IMR-90 (cell line): ENCODE data around the gene NT5DC1. TPM values are rescaled to one million over a fixed set of nuclear protein-coding genes. Genes with fewer than 3 reads are reported as not detected.
A peak's percentile ranks its signal among the peaks of the same experiment; 100 is the strongest.
"Not testable (repeated sequence)": the region's sequence is repeated elsewhere in the genome, so short reads cannot be mapped to it uniquely, and the experiment has no call there.

ENCODE experiments used
- ATAC-seq: fragments of 200-7000 bp; cut with Tn5 transposase; 2 replicates; pipeline ENCODE4 v1.9.1; 2020; ENCODE audit warnings: low read depth, mild to moderate bottlenecking, moderate library complexity
- BruUV-seq: library from RNA; stranded (reverse); fragments of 400-500 nt; replicated peaks from 2 replicates; lab custom pipeline; 2021; lab: Mats Ljungman, UMichigan
- CTCF ChIA-PET: fragments of 300-600 bp; formaldehyde crosslinking; extraction: SDS; loops from one replicate; lab custom pipeline; 2021; ENCODE audit warnings: antibody characterized with exemption; lab: Yijun Ruan, JAX
- POLR2A ChIA-PET: fragments of 300-600 bp; sonication (Branson Sonifier 250); formaldehyde crosslinking; loops from one replicate; lab custom pipeline; 2022; ENCODE audit warnings: antibody characterized with exemption; ENCODE audit not compliant: unreplicated experiment; lab: Charles Lee
- DNase-seq: peaks from one replicate; pipeline ENCODE4 v3.0.0; 2013
- H2AFZ ChIP-seq: replicated peaks from 2 replicates; pipeline ENCODE3; 2013; ENCODE audit warnings: low read length, mild to moderate bottlenecking; ENCODE audit not compliant: poor library complexity
- H2AK5ac ChIP-seq: 2 replicates; pipeline ENCODE4 v1.6.1; 2013; ENCODE audit warnings: low read depth, low read length, inconsistent platforms
- H2AK9ac ChIP-seq: replicated peaks from 2 replicates; pipeline ENCODE3; 2013; ENCODE audit warnings: mild to moderate bottlenecking, low read depth, low read length, moderate library complexity; ENCODE audit not compliant: poor library complexity
- H2BK120ac ChIP-seq: 2 replicates; pipeline ENCODE4 v1.6.1; 2013; ENCODE audit warnings: low read depth, low read length, inconsistent platforms
- H2BK15ac ChIP-seq: 3 replicates; pipeline ENCODE4 v1.6.1; 2013; ENCODE audit warnings: low read depth, low read length, inconsistent platforms
- H2BK20ac ChIP-seq: 2 replicates; pipeline ENCODE4 v1.6.1; 2013; ENCODE audit warnings: low read depth, mild to moderate bottlenecking, inconsistent platforms, low read length, moderate library complexity
- H2BK5ac ChIP-seq: 2 replicates; pipeline ENCODE4 v1.6.1; 2013; ENCODE audit warnings: mild to moderate bottlenecking, low read depth, low read length, inconsistent platforms; ENCODE audit not compliant: poor library complexity, severe bottlenecking
- H3K14ac ChIP-seq: replicated peaks from 2 replicates; pipeline ENCODE4 v1.6.1; 2013; ENCODE audit warnings: low read depth, low read length, inconsistent platforms
- H3K18ac ChIP-seq: 2 replicates; pipeline ENCODE4 v1.6.1; 2013; ENCODE audit warnings: low read depth, low read length, control low read depth
- H3K23ac ChIP-seq: 2 replicates; pipeline ENCODE4 v1.6.1; 2013; ENCODE audit warnings: low read depth, low read length, inconsistent platforms
- H3K27ac ChIP-seq: 2 replicates; pipeline ENCODE4 v1.5.1; 2013; ENCODE audit warnings: mild to moderate bottlenecking, control low read depth, low read length; ENCODE audit not compliant: insufficient read depth
- H3K27me3 ChIP-seq: 2 replicates; pipeline ENCODE4 v1.6.1; 2013; ENCODE audit warnings: low read length; ENCODE audit not compliant: control insufficient read depth, insufficient read depth
- H3K36me3 ChIP-seq: 2 replicates; pipeline ENCODE4 v1.6.1; 2013; ENCODE audit warnings: low read length, mixed read lengths; ENCODE audit not compliant: control insufficient read depth, insufficient read depth
- H3K4ac ChIP-seq: 2 replicates; pipeline ENCODE4 v1.6.1; 2013; ENCODE audit warnings: low read depth, low read length, inconsistent platforms
- H3K4me1 ChIP-seq: 2 replicates; pipeline ENCODE4 v1.6.1; 2013; ENCODE audit warnings: low read length, mixed read lengths; ENCODE audit not compliant: control insufficient read depth, insufficient read depth
- H3K4me2 ChIP-seq: 2 replicates; pipeline ENCODE4 v1.6.1; 2013; ENCODE audit warnings: low read depth, mild to moderate bottlenecking, control low read depth, low read length, moderate library complexity
- H3K4me3 ChIP-seq: 2 replicates; pipeline ENCODE4 v1.5.1; 2013; ENCODE audit warnings: low read depth, mild to moderate bottlenecking, control low read depth, low read length, moderate library complexity; ENCODE audit not compliant: insufficient read depth
- H3K56ac ChIP-seq: 2 replicates; pipeline ENCODE4 v1.6.1; 2013; ENCODE audit warnings: low read length, inconsistent platforms; ENCODE audit not compliant: insufficient read depth; ENCODE audit errors: extremely low read depth
- H3K79me1 ChIP-seq, 2 experiments: 2 replicates each; pipeline ENCODE4 v1.6.1; 2013; ENCODE audit warnings: low read length in 2 of 2, inconsistent platforms in 1 of 2, low read depth in 1 of 2
- H3K9ac ChIP-seq: 2 replicates; pipeline ENCODE4 v1.6.1; 2013; ENCODE audit warnings: low read depth, low read length, control low read depth
- H3K9me1 ChIP-seq: 2 replicates; pipeline ENCODE4 v1.6.1; 2013; ENCODE audit warnings: low read length, inconsistent platforms; ENCODE audit not compliant: insufficient read depth
- H3K9me3 ChIP-seq: 2 replicates; pipeline ENCODE4 v1.6.1; 2013; ENCODE audit warnings: low read length; ENCODE audit not compliant: control insufficient read depth, insufficient read depth
- H4K20me1 ChIP-seq: 2 replicates; pipeline ENCODE4 v1.6.1; 2013; ENCODE audit warnings: low read length, inconsistent platforms; ENCODE audit not compliant: insufficient read depth
- H4K5ac ChIP-seq: 2 replicates; pipeline ENCODE4 v1.6.1; 2013; ENCODE audit warnings: mild to moderate bottlenecking, low read depth, low read length, control low read depth
- H4K8ac ChIP-seq, 2 experiments: 2 replicates each; pipeline ENCODE4 v1.6.1; 2013; ENCODE audit warnings: low read depth in 2 of 2, low read length in 2 of 2, control low read depth in 1 of 2, inconsistent platforms in 1 of 2
- H4K91ac ChIP-seq: 2 replicates; pipeline ENCODE4 v1.6.1; 2013; ENCODE audit warnings: low read depth, low read length, inconsistent platforms; ENCODE audit not compliant: insufficient read depth
- MAFK ChIP-seq: IDR thresholded peaks from 2 replicates; pipeline ENCODE4 v1.6.1; 2012; ENCODE audit warnings: low read depth, low read length, improper control_type of control experiment
- WGBS, 2 experiments: methylation state at CpG; one replicate each; pipeline versions ENCODE4 v1.1.5 to v1.1.7; 2013; ENCODE audit warnings: missing lambda C conversion rate in 2 of 2; ENCODE audit not compliant: insufficient read length in 1 of 2; ENCODE audit errors: extremely low coverage in 2 of 2; 5-methylcytosine and 5-hydroxymethylcytosine counted together
- dilution Hi-C: fragments of 300-500 bp; cut with HindIII; formaldehyde crosslinking; loops from one replicate; pipeline ENCODE4 v1.14.3; 2018; ENCODE audit warnings: low sequenced_read_pairs; ENCODE audit not compliant: unreplicated experiment
- in situ Hi-C: fragments of 300-500 bp; cut with MboI; formaldehyde crosslinking; loops from 3 replicates; pipeline ENCODE4 v1.14.3; 2019; ENCODE audit warnings: low sequenced_read_pairs, inconsistent platforms, mixed read lengths
- intact Hi-C: fragments of 100-400 bp; cut with micrococcal nuclease; formaldehyde crosslinking; loops from 2 replicates; pipeline ENCODE4 v1.10.0; 2022
- polyA plus RNA-seq, 3 experiments: library from polyadenylated mRNA; depleted of rRNA; stranded (reverse); fragments of >200 nt; gene quantifications; 2 replicates each; pipeline ENCODE4 v1.2.3, GENCODE V29; 2012; ENCODE audit warnings: low replicate concordance in 1 of 3
- total RNA-seq: library from RNA; depleted of rRNA; stranded (reverse); fragments of >200 nt; gene quantifications from 2 replicates; pipeline ENCODE4 v1.2.3, GENCODE V29; 2012

Gene NT5DC1
- total and polyA plus RNA-seq, 2 of the 4 experiments (the other 2 are of a cell fraction), result 11.7 to 16.8 TPM

DNA sequence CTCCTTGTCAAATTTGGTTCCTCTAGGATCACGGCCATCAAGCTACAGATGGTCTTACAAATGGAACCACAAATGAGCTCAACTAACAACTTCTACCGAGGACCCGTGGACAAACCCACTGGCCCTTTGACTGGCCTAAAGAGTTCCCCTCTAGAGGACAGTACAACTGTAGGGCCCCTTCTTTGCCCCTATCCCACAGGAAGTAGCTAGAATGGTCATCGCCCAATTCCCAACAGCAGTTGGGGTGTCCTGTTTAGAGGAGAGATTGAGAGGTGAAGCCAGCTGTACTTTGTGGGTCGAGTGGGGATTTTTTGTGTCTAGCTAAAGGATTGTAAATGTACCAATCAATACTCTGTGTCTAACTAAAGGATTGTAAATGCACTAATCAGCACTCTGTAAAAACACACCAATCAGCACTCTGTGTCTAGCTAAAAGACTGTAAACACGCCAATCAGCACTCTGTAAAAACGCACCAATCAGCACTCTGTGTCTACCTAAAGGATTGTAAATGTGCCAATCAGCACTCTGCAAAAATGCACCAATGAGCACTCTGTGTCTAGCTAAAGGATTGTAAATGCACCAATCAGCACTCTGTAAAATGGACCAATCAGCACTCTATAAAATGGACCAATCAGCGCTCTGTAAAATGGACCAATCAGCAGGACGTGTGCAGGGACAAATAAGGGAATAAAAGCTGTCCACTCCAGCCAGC is 4.4 kb upstream of the NT5DC1 start:
- H3K4ac ChIP-seq, H3K4me3 ChIP-seq, H3K9me3 ChIP-seq, H2AFZ ChIP-seq, H3K23ac ChIP-seq, BruUV-seq, H2BK120ac ChIP-seq, ATAC-seq, H3K18ac ChIP-seq, H3K36me3 ChIP-seq, dilution Hi-C loops, H4K8ac ChIP-seq, DNase-seq, H2AK9ac ChIP-seq, H3K27me3 ChIP-seq, H2BK20ac ChIP-seq, H4K5ac ChIP-seq, POLR2A ChIA-PET, H3K14ac ChIP-seq, H2BK15ac ChIP-seq, H3K9ac ChIP-seq, H3K27ac ChIP-seq, H4K91ac ChIP-seq, H3K56ac ChIP-seq, H3K4me1 ChIP-seq, H3K4me2 ChIP-seq, H3K9me1 ChIP-seq, H2AK5ac ChIP-seq, H3K79me1 ChIP-seq, H2BK5ac ChIP-seq, H4K20me1 ChIP-seq: not testable (repeated sequence)
- intact Hi-C loops (loop anchor here (2.0 to 10.0 kb wide), 3 partner anchors 199 to 1351 kb away; no protein-coding TSS in a partner anchor), in situ Hi-C loops (loop anchor here (5.0 kb wide), 1 partner anchor 84 kb away; no protein-coding TSS in a partner anchor)
- no CpG with 5 or more reads among the region's 9 CpGs for WGBS, 2 experiments
- 0 out of 2 replicates have a peak, but pooled peaks have one; percentile 6 for TF ChIP-seq MAFK
- CTCF ChIA-PET, result interaction anchor here (0.6 to 1.8 kb wide), 3 partner anchors 11 to 84 kb away, joined by 3 to 13 read pairs (median 3); no protein-coding TSS in a partner anchor
